ENCODE data around the gene PCIF1.

DNA sequence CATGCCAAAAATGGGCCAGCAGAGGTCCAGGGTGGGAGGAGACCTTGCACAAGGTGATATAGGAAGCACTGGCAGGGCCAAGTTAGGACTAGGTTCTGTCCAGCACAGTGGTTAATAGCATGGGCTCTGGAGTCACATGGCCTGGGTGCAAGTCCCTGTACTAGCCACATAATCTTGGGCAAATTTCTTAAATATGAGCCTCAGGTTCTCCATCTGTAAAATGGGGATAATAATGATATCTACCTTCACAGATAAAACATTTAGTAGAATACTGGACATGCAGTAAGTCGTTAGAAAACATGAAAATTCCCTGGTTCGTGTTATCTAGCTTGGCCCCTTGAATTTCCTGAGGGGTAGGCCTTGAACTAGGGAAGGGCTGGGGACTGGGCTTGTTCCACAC, 37.2 kb upstream of the PCIF1 start:
- TF ChIP-seq, protein P1, sequence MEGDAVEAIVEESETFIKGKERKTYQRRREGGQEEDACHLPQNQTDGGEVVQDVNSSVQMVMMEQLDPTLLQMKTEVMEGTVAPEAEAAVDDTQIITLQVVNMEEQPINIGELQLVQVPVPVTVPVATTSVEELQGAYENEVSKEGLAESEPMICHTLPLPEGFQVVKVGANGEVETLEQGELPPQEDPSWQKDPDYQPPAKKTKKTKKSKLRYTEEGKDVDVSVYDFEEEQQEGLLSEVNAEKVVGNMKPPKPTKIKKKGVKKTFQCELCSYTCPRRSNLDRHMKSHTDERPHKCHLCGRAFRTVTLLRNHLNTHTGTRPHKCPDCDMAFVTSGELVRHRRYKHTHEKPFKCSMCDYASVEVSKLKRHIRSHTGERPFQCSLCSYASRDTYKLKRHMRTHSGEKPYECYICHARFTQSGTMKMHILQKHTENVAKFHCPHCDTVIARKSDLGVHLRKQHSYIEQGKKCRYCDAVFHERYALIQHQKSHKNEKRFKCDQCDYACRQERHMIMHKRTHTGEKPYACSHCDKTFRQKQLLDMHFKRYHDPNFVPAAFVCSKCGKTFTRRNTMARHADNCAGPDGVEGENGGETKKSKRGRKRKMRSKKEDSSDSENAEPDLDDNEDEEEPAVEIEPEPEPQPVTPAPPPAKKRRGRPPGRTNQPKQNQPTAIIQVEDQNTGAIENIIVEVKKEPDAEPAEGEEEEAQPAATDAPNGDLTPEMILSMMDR (conservative IDR thresholded peaks at IDR 0.05), result no peak
- TF ChIP-seq EZH2 (IDR thresholded peaks at IDR 0.05; ENCODE audit: low read depth), result no peak
